HepG2 (cell line): ENCODE measurements around the gene EMC9. TPM values are rescaled to one million over a fixed set of nuclear protein-coding genes. Genes with fewer than 3 reads are reported as not detected.

Experiments
- HMGXB4 ChIP-seq, 2 experiments: sonication (generic) in 1 of 2; formaldehyde crosslinking in 1 of 2; IDR thresholded peaks; 2 replicates each; pipeline versions ENCODE4 v1.4.0 to v1.6.1; 2018 to 2020; ENCODE audit warnings: missing genetic modification reagents in 2 of 2, borderline replicate concordance in 1 of 2, low read depth in 1 of 2, mild to moderate bottlenecking in 1 of 2, missing biosample characterization in 1 of 2
- NBN ChIP-seq: fragments of 450-650 bp; conservative IDR thresholded peaks from 2 replicates; pipeline ENCODE4 v1.6.1; 2017
- NCOA5 ChIP-seq: sonication (generic); formaldehyde crosslinking; IDR thresholded peaks from 2 replicates; pipeline ENCODE4 v1.4.0; 2020; ENCODE audit warnings: missing genetic modification reagents
- NR2F1 ChIP-seq, 2 experiments: fragments of 450-650 bp in 1 of 2; formaldehyde crosslinking in 1 of 2; IDR thresholded peaks; 2 replicates each; pipeline versions ENCODE4 v1.5.0 to v1.6.1; 2016 to 2020; ENCODE audit warnings: mild to moderate bottlenecking in 1 of 2, missing compliant biosample characterization in 1 of 2, missing genetic modification reagents in 1 of 2, moderate library complexity in 1 of 2
- NR3C1 ChIP-seq: sonication (generic); formaldehyde crosslinking; IDR thresholded peaks from 2 replicates; pipeline ENCODE4 v1.4.0; 2020; ENCODE audit warnings: missing genetic modification reagents
- RFXANK ChIP-seq: IDR thresholded peaks from 2 replicates; pipeline ENCODE4 v1.6.1; 2016
- TFDP2 ChIP-seq: sonication (generic); formaldehyde crosslinking; IDR thresholded peaks from 2 replicates; pipeline ENCODE4 v1.4.0; 2020; ENCODE audit warnings: missing genetic modification reagents
- WIZ ChIP-seq: sonication (generic); formaldehyde crosslinking; IDR thresholded peaks from 2 replicates; pipeline ENCODE4 v1.5.1; 2020; ENCODE audit warnings: mild to moderate bottlenecking, missing genetic modification reagents
- XBP1 ChIP-seq: sonication (generic); formaldehyde crosslinking; IDR thresholded peaks from 2 replicates; pipeline ENCODE4 v1.5.0; 2020; ENCODE audit warnings: missing genetic modification reagents
- ZGPAT ChIP-seq: IDR thresholded peaks from 2 replicates; pipeline ENCODE4 v1.6.1; 2016; ENCODE audit warnings: mild to moderate bottlenecking
- ZNF564 ChIP-seq: sonication (generic); formaldehyde crosslinking; IDR thresholded peaks from 2 replicates; pipeline ENCODE4 v1.8.1; 2023; ENCODE audit warnings: mild to moderate bottlenecking, missing genetic modification reagents
- ZNF652 ChIP-seq: IDR thresholded peaks from 2 replicates; pipeline ENCODE4 v1.6.1; 2016; ENCODE audit warnings: low read depth, borderline replicate concordance
- polyA plus RNA-seq, 8 experiments: library from polyadenylated mRNA; depleted of rRNA in 3 of 8; stranded (reverse) in 7 of 8; unstranded in 1 of 8; fragments of >200 nt; fragmentation: Illumina TruSeq in 4 of 8; extraction: Trizol in 4 of 8; gene quantifications; 2 replicates each; pipeline versions ENCODE4 v1.2.1 to v1.2.3, GENCODE V29; 2011 to 2016; ENCODE audit warnings: low read depth in 4 of 8, missing spikeins in 1 of 8, mixed read lengths in 1 of 8; ENCODE audit not compliant: insufficient read depth in 1 of 8
- total RNA-seq, 5 experiments: library from RNA; depleted of rRNA; stranded (reverse); fragments of >200 nt; fragmentation: Illumina TruSeq; extraction: Trizol; gene quantifications; 2 replicates each; pipeline ENCODE4 v1.2.3, GENCODE V29; 2016; ENCODE audit warnings: low read depth in 1 of 5
- TF ChIP-seq, protein P1 (sequence below): sonication (generic); formaldehyde crosslinking; IDR thresholded peaks from 2 replicates; pipeline ENCODE4 v1.4.0; 2020; ENCODE audit warnings: mild to moderate bottlenecking, missing genetic modification reagents
- TF ChIP-seq, protein P2 (sequence below): sonication (generic); formaldehyde crosslinking; IDR thresholded peaks from 2 replicates; pipeline ENCODE4 v1.8.0; 2023; ENCODE audit warnings: mild to moderate bottlenecking, missing genetic modification reagents
- TF ChIP-seq, protein P3 (sequence below): fragments of 450-650 bp; IDR thresholded peaks from 2 replicates; pipeline ENCODE4 v1.6.1; 2017

The EMC9 gene
- total and polyA plus RNA-seq, 2 of the 13 experiments (the other 11 are each of a cell fraction or from before 2014, with no cell fraction given), result 60.5 to 78.7 TPM

GRCh38 chr14:24146453-24146977 is 5.1 kb upstream of the EMC9 start, which contains the start of gene PSME2 (continued):
- TF ChIP-seq ZGPAT (peak; percentile 89; the same call in 1 of the 2 replicates), NR2F1 (CRISPR knock-in tag; IDR thresholded peaks at IDR 0.05) (no peak), NR3C1 (no peak), NCOA5 (CRISPR knock-in tag) (no peak), TFDP2 (CRISPR knock-in tag) (no peak), WIZ (CRISPR knock-in tag) (peak; percentile 55; the same call in 1 of the 2 replicates), HMGXB4 (CRISPR knock-in tag; IDR thresholded peaks at IDR 0.05; ENCODE audit: borderline replicate concordance in 1 of 2, low read depth in 1 of 2) (peak in 1 of 2 experiments; percentile 79; a peak in 3 of 4 replicates), NBN (no peak), ZNF652 (CRISPR knock-in tag) (no peak), RFXANK (CRISPR knock-in tag) (no peak; the same call in 1 of the 2 replicates), ZNF564 (CRISPR knock-in tag) (no peak), XBP1 (no peak)
- TF ChIP-seq, protein P1, sequence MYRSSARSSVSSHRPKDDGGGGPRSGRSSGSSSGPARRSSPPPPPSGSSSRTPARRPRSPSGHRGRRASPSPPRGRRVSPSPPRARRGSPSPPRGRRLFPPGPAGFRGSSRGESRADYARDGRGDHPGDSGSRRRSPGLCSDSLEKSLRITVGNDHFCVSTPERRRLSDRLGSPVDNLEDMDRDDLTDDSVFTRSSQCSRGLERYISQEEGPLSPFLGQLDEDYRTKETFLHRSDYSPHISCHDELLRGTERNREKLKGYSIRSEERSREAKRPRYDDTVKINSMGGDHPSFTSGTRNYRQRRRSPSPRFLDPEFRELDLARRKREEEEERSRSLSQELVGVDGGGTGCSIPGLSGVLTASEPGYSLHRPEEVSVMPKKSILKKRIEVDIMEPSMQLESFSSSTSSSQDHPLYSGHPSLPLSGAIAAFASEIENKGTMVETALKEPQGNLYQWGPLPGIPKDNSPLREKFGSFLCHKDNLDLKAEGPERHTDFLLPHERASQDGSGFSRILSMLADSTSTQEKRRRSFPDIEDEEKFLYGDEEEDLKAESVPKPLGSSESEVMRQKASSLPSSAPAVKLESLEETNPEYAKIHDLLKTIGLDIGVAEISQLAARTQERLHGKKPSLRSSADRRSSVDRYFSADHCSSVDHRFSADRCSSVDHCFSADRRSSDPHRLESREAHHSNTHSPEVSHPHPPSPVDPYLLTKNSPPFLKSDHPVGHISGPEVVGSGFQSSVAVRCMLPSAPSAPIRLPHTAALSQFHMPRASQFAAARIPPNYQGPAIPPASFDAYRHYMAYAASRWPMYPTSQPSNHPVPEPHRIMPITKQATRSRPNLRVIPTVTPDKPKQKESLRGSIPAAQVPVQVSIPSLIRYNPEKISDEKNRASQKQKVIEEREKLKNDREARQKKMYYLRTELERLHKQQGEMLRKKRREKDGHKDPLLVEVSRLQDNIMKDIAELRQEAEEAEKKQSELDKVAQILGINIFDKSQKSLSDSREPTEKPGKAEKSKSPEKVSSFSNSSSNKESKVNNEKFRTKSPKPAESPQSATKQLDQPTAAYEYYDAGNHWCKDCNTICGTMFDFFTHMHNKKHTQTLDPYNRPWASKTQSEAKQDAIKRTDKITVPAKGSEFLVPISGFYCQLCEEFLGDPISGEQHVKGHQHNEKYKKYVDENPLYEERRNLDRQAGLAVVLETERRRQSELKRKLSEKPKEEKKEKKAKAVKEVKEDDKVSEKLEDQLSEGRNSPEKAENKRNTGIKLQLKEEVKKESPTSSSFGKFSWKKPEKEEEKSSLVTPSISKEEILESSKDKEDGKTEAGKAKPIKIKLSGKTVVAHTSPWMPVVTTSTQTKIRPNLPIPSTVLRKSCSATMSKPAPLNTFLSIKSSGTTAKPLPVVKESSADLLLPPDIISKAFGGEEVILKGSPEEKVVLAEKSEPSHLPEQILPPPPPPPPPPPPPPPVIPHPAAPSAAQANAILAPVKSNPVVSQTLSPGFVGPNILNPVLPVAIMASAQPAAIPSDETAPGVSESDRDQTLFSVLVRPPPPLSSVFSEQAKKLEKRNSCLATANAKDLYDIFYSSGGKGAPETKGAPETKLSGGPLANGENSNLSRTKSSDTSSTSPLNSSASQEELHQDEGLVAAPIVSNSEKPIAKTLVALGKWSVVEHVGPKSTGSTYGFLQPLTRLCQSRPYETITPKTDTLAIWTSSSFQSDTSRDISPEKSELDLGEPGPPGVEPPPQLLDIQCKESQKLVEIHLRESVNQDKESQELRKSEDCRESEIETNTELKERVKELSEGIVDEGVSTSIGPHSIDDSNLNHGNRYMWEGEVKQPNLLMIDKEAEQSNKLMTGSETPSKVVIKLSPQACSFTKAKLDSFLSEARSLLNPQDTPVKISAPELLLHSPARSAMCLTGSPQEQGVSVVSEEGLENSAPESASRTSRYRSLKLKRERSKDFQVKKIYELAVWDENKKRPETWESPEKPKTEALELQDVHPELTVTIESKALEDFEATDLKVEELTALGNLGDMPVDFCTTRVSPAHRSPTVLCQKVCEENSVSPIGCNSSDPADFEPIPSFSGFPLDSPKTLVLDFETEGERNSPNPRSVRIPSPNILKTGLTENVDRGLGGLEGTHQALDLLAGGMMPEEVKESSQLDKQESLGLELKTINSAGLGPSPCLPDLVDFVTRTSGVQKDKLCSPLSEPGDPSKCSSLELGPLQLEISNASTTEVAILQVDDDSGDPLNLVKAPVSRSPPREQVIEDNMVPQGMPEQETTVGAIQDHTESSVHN (CRISPR knock-in tag), result no peak
- TF ChIP-seq, protein P2, sequence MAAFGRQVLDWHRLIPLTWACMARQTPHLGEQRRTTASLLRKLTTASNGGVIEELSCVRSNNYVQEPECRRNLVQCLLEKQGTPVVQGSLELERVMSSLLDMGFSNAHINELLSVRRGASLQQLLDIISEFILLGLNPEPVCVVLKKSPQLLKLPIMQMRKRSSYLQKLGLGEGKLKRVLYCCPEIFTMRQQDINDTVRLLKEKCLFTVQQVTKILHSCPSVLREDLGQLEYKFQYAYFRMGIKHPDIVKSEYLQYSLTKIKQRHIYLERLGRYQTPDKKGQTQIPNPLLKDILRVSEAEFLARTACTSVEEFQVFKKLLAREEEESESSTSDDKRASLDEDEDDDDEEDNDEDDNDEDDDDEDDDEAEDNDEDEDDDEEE (CRISPR knock-in tag), result no peak
- TF ChIP-seq, protein P3, sequence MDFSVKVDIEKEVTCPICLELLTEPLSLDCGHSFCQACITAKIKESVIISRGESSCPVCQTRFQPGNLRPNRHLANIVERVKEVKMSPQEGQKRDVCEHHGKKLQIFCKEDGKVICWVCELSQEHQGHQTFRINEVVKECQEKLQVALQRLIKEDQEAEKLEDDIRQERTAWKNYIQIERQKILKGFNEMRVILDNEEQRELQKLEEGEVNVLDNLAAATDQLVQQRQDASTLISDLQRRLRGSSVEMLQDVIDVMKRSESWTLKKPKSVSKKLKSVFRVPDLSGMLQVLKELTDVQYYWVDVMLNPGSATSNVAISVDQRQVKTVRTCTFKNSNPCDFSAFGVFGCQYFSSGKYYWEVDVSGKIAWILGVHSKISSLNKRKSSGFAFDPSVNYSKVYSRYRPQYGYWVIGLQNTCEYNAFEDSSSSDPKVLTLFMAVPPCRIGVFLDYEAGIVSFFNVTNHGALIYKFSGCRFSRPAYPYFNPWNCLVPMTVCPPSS, result no peak
